WTC11 (cell line): ENCODE results near the gene CHMP1B. TPM values are rescaled to one million over a fixed set of nuclear protein-coding genes. Genes with fewer than 3 reads are reported as not detected.

Experiments used
- ATAC-seq: fragments of 200-7000 bp; cut with Tn5 transposase; 2 replicates; pipeline ENCODE4 v1.10.0; 2021; ENCODE audit warnings: mild to moderate bottlenecking, moderate library complexity
- CTCF ChIA-PET: fragments of 300-600 bp; sonication (Branson Sonifier 250); formaldehyde crosslinking; loops from one replicate; lab custom pipeline; 2021; ENCODE audit warnings: antibody characterized with exemption; lab: Charles Lee
- POLR2A ChIA-PET: fragments of 350-600 bp; sonication (Branson Sonifier 250); formaldehyde crosslinking; loops from one replicate; lab custom pipeline; 2021; ENCODE audit warnings: antibody characterized with exemption; lab: Charles Lee
- DNase-seq: peaks from one replicate; pipeline ENCODE4 v3.0.0; 2021; ENCODE audit warnings: low spot score
- H3K27ac Mint-ChIP-seq: 2 replicates; pipeline ENCODE4 v1.8.0; 2021; ENCODE audit warnings: mixed read lengths
- H3K27me3 Mint-ChIP-seq: 2 replicates; pipeline ENCODE4 v1.8.0; 2021; ENCODE audit warnings: low read depth, mild to moderate bottlenecking, moderate library complexity, mixed read lengths
- H3K36me3 Mint-ChIP-seq: 2 replicates; pipeline ENCODE4 v1.8.0; 2021; ENCODE audit warnings: mixed read lengths
- H3K4me1 Mint-ChIP-seq: 2 replicates; pipeline ENCODE4 v1.8.0; 2022; ENCODE audit warnings: mixed read lengths
- H3K4me3 Mint-ChIP-seq: 2 replicates; pipeline ENCODE4 v1.8.0; 2021; ENCODE audit warnings: mild to moderate bottlenecking, moderate library complexity, mixed read lengths
- H3K9me3 Mint-ChIP-seq: 2 replicates; pipeline ENCODE4 v1.8.0; 2021; ENCODE audit warnings: mixed read lengths
- ELF4 ChIP-seq: sonication (generic); formaldehyde crosslinking; IDR thresholded peaks from 2 replicates; pipeline ENCODE4 v1.8.1; 2022; ENCODE audit warnings: low read depth, mild to moderate bottlenecking, moderate library complexity, missing genetic modification reagents
- ETV6 ChIP-seq: sonication (generic); formaldehyde crosslinking; IDR thresholded peaks from 2 replicates; pipeline ENCODE4 v1.8.1; 2022; ENCODE audit warnings: mild to moderate bottlenecking, missing genetic modification reagents
- FOXK1 ChIP-seq: sonication (generic); formaldehyde crosslinking; IDR thresholded peaks from 2 replicates; pipeline ENCODE4 v1.8.0; 2022; ENCODE audit warnings: mild to moderate bottlenecking, moderate library complexity, missing genetic modification reagents
- GABPB1 ChIP-seq: sonication (generic); formaldehyde crosslinking; IDR thresholded peaks from 2 replicates; pipeline ENCODE4 v1.8.1; 2023; ENCODE audit warnings: mild to moderate bottlenecking, missing genetic modification reagents
- GRHL2 ChIP-seq: fragments of 250-450 bp; sonication (Bioruptor Pico); IDR thresholded peaks from 2 replicates; pipeline ENCODE4 v1.8.0; 2022; ENCODE audit warnings: mild to moderate bottlenecking, moderate library complexity; ENCODE audit not compliant: insufficient replicate concordance, severe bottlenecking
- IRF2 ChIP-seq: sonication (generic); formaldehyde crosslinking; IDR thresholded peaks from 2 replicates; pipeline ENCODE4 v1.8.0; 2022; ENCODE audit warnings: low read depth, missing genetic modification reagents, borderline replicate concordance
- KAT7 ChIP-seq: sonication (generic); formaldehyde crosslinking; IDR thresholded peaks from 2 replicates; pipeline ENCODE4 v1.8.1; 2023; ENCODE audit warnings: missing genetic modification reagents, mild to moderate bottlenecking, borderline replicate concordance
- NFYB ChIP-seq: sonication (generic); formaldehyde crosslinking; conservative IDR thresholded peaks from 2 replicates; pipeline ENCODE4 v1.8.0; 2022; ENCODE audit warnings: low read depth, missing genetic modification reagents
- NR3C1 ChIP-seq: sonication (generic); formaldehyde crosslinking; conservative IDR thresholded peaks from 2 replicates; pipeline ENCODE4 v1.8.1; 2023; ENCODE audit warnings: low read depth, mild to moderate bottlenecking, missing genetic modification reagents
- OVOL2 ChIP-seq: fragments of 250-450 bp; sonication (Bioruptor Pico); IDR thresholded peaks from 2 replicates; pipeline ENCODE4 v1.9.0; 2021; ENCODE audit warnings: mild to moderate bottlenecking, borderline replicate concordance
- RORB ChIP-seq: fragments of 250-450 bp; sonication (Bioruptor Pico); IDR thresholded peaks from 2 replicates; pipeline ENCODE4 v1.9.0; 2021; ENCODE audit warnings: mild to moderate bottlenecking
- SMAD4 ChIP-seq: sonication (generic); formaldehyde crosslinking; IDR thresholded peaks from 2 replicates; pipeline ENCODE4 v1.8.0; 2022; ENCODE audit warnings: mild to moderate bottlenecking, missing genetic modification reagents
- SOX15 ChIP-seq: fragments of 250-450 bp; sonication (Bioruptor Pico); IDR thresholded peaks from 2 replicates; pipeline ENCODE4 v1.9.0; 2021; ENCODE audit warnings: mild to moderate bottlenecking
- ZBTB21 ChIP-seq: sonication (generic); formaldehyde crosslinking; IDR thresholded peaks from 2 replicates; pipeline ENCODE4 v1.8.1; 2023; ENCODE audit warnings: mild to moderate bottlenecking, missing genetic modification reagents, borderline replicate concordance
- ZNF121 ChIP-seq: sonication (generic); formaldehyde crosslinking; IDR thresholded peaks from 2 replicates; pipeline ENCODE4 v1.8.0; 2023; ENCODE audit warnings: missing genetic modification reagents
- ZNF263 ChIP-seq: sonication (generic); formaldehyde crosslinking; IDR thresholded peaks from 2 replicates; pipeline ENCODE4 v1.8.1; 2022; ENCODE audit warnings: low read depth, mild to moderate bottlenecking, moderate library complexity, missing genetic modification reagents
- total RNA-seq: library from RNA; stranded (reverse); gene quantifications from 3 replicates; pipeline ENCODE4 v1.2.3, GENCODE V29; 2021
- TF ChIP-seq, protein P1 (sequence below): sonication (generic); formaldehyde crosslinking; IDR thresholded peaks from 2 replicates; pipeline ENCODE4 v1.8.0; 2023; ENCODE audit warnings: missing genetic modification reagents
- TF ChIP-seq, protein P2 (sequence below): sonication (generic); formaldehyde crosslinking; IDR thresholded peaks from 2 replicates; pipeline ENCODE4 v1.8.1; 2023; ENCODE audit warnings: mild to moderate bottlenecking, missing genetic modification reagents
- TF ChIP-seq, protein P3 (sequence below): sonication (generic); formaldehyde crosslinking; IDR thresholded peaks from 2 replicates; pipeline ENCODE4 v1.8.1; 2022; ENCODE audit warnings: missing genetic modification reagents, borderline replicate concordance
- TF ChIP-seq, protein P4 (sequence below): sonication (generic); formaldehyde crosslinking; conservative IDR thresholded peaks from 2 replicates; pipeline ENCODE4 v1.8.1; 2022; ENCODE audit warnings: mild to moderate bottlenecking, missing genetic modification reagents
- TF ChIP-seq, protein P5 (sequence below): sonication (generic); formaldehyde crosslinking; IDR thresholded peaks from 2 replicates; pipeline ENCODE4 v1.8.0; 2023; ENCODE audit warnings: mild to moderate bottlenecking, missing genetic modification reagents
- TF ChIP-seq, protein P6 (sequence below): sonication (generic); formaldehyde crosslinking; IDR thresholded peaks from 2 replicates; pipeline ENCODE4 v1.8.1; 2023; ENCODE audit warnings: mild to moderate bottlenecking, moderate library complexity, missing genetic modification reagents
- TF ChIP-seq, protein P7 (sequence below): sonication (generic); formaldehyde crosslinking; IDR thresholded peaks from 2 replicates; pipeline ENCODE4 v1.8.1; 2023; ENCODE audit warnings: mild to moderate bottlenecking, missing genetic modification reagents, moderate library complexity

CHMP1B gene
- total RNA-seq, 1 experiment from 2014 or later, result 37.2 TPM

DNA sequence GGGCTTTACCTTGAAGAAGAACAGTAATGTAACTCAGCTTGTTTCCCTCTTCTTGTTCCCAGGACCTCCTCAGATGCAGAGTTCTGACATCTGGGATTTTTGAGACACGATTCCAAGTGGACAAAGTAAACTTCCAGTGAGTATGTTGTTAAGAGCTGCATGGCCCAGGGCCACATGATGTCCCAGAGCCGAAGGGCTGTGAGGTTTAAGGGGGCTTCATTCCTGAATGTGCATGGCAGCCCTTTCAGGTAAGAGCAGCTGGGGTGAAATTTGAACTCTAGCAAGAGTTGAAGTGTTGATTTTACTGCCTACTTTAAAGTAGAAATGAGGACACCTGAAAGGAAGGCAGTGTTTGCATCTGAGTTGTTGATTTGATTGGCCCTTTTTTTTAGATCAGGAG lies 13.3 kb downstream of the CHMP1B start:
- TF ChIP-seq, protein P1, sequence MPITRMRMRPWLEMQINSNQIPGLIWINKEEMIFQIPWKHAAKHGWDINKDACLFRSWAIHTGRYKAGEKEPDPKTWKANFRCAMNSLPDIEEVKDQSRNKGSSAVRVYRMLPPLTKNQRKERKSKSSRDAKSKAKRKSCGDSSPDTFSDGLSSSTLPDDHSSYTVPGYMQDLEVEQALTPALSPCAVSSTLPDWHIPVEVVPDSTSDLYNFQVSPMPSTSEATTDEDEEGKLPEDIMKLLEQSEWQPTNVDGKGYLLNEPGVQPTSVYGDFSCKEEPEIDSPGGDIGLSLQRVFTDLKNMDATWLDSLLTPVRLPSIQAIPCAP, result no peak
- TF ChIP-seq, protein P2, sequence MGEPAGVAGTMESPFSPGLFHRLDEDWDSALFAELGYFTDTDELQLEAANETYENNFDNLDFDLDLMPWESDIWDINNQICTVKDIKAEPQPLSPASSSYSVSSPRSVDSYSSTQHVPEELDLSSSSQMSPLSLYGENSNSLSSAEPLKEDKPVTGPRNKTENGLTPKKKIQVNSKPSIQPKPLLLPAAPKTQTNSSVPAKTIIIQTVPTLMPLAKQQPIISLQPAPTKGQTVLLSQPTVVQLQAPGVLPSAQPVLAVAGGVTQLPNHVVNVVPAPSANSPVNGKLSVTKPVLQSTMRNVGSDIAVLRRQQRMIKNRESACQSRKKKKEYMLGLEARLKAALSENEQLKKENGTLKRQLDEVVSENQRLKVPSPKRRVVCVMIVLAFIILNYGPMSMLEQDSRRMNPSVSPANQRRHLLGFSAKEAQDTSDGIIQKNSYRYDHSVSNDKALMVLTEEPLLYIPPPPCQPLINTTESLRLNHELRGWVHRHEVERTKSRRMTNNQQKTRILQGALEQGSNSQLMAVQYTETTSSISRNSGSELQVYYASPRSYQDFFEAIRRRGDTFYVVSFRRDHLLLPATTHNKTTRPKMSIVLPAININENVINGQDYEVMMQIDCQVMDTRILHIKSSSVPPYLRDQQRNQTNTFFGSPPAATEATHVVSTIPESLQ (CRISPR knock-in tag), result no peak
- TF ChIP-seq SOX15 (CRISPR knock-in tag) (no peak), IRF2 (CRISPR knock-in tag) (no peak), FOXK1 (CRISPR knock-in tag) (no peak), RORB (no peak), NR3C1 (CRISPR knock-in tag) (no peak), GRHL2 (CRISPR knock-in tag) (no peak), ZBTB21 (CRISPR knock-in tag) (no peak)
- ATAC-seq (no peak), DNase-seq (no peak)
- CTCF ChIA-PET, result no interaction called here
- no peak overlapping the region; the same call in 1 of the 2 replicates for H3K27ac Mint-ChIP-seq
- POLR2A ChIA-PET, result no interaction called here
- H3K36me3 Mint-ChIP-seq, result peaks cover 11% of the 10 kb centered on the region
- no peaks in the 10 kb centered on the region for H3K9me3 Mint-ChIP-seq
- H3K4me3 Mint-ChIP-seq, result no peak overlapping the region
- no peaks in the 10 kb centered on the region for H3K27me3 Mint-ChIP-seq
- H3K4me1 Mint-ChIP-seq, result peaks cover 11% of the 10 kb centered on the region

DNA sequence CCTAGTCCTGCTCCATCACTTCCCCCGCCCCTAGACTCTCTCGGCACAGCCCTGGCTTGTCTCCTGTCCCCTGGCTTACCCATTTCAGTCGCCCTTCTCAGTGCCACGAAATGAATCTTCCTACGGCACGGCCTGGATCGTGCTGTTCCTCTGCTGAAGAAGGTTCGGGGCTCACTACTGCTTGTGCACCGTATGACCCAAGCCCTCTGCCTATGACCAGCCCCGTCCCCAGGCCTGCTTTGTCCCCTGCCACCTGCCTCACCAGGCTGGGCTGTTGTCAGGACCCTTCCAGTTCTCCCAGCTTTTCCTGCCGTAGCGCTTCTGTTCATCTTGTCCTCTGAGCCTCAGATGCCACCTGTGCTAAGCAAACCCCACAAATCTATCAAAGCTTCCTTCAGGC lies 13.9 kb downstream of the CHMP1B start:
- H3K27me3 Mint-ChIP-seq, result no peaks in the 10 kb centered on the region
- peak overlapping the region; percentile 75 for H3K27ac Mint-ChIP-seq
- POLR2A ChIA-PET, result no interaction called here
- no peak overlapping the region for H3K4me3 Mint-ChIP-seq
- no peaks in the 10 kb centered on the region for H3K9me3 Mint-ChIP-seq
- TF ChIP-seq, protein P3, sequence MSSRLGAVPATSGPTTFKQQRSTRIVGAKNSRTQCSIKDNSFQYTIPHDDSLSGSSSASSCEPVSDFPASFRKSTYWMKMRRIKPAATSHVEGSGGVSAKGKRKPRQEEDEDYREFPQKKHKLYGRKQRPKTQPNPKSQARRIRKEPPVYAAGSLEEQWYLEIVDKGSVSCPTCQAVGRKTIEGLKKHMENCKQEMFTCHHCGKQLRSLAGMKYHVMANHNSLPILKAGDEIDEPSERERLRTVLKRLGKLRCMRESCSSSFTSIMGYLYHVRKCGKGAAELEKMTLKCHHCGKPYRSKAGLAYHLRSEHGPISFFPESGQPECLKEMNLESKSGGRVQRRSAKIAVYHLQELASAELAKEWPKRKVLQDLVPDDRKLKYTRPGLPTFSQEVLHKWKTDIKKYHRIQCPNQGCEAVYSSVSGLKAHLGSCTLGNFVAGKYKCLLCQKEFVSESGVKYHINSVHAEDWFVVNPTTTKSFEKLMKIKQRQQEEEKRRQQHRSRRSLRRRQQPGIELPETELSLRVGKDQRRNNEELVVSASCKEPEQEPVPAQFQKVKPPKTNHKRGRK (CRISPR knock-in tag), result no peak
- TF ChIP-seq, protein P4, sequence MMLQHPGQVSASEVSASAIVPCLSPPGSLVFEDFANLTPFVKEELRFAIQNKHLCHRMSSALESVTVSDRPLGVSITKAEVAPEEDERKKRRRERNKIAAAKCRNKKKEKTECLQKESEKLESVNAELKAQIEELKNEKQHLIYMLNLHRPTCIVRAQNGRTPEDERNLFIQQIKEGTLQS, result no peak
- no peak for TF ChIP-seq ZNF263 (CRISPR knock-in tag)
- no peak for TF ChIP-seq ZNF121
- TF ChIP-seq, protein P5, sequence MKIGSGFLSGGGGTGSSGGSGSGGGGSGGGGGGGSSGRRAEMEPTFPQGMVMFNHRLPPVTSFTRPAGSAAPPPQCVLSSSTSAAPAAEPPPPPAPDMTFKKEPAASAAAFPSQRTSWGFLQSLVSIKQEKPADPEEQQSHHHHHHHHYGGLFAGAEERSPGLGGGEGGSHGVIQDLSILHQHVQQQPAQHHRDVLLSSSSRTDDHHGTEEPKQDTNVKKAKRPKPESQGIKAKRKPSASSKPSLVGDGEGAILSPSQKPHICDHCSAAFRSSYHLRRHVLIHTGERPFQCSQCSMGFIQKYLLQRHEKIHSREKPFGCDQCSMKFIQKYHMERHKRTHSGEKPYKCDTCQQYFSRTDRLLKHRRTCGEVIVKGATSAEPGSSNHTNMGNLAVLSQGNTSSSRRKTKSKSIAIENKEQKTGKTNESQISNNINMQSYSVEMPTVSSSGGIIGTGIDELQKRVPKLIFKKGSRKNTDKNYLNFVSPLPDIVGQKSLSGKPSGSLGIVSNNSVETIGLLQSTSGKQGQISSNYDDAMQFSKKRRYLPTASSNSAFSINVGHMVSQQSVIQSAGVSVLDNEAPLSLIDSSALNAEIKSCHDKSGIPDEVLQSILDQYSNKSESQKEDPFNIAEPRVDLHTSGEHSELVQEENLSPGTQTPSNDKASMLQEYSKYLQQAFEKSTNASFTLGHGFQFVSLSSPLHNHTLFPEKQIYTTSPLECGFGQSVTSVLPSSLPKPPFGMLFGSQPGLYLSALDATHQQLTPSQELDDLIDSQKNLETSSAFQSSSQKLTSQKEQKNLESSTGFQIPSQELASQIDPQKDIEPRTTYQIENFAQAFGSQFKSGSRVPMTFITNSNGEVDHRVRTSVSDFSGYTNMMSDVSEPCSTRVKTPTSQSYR (CRISPR knock-in tag), result no peak
- TF ChIP-seq, protein P2 (CRISPR knock-in tag), result no peak
- no peak for TF ChIP-seq ETV6 (CRISPR knock-in tag)
- no peak for TF ChIP-seq SOX15 (CRISPR knock-in tag)
- no peak for TF ChIP-seq ELF4 (CRISPR knock-in tag)
- TF ChIP-seq GABPB1 (CRISPR knock-in tag), result no peak
- TF ChIP-seq NFYB (CRISPR knock-in tag), result no peak
- TF ChIP-seq OVOL2 (CRISPR knock-in tag), result no peak
- TF ChIP-seq, protein P6, sequence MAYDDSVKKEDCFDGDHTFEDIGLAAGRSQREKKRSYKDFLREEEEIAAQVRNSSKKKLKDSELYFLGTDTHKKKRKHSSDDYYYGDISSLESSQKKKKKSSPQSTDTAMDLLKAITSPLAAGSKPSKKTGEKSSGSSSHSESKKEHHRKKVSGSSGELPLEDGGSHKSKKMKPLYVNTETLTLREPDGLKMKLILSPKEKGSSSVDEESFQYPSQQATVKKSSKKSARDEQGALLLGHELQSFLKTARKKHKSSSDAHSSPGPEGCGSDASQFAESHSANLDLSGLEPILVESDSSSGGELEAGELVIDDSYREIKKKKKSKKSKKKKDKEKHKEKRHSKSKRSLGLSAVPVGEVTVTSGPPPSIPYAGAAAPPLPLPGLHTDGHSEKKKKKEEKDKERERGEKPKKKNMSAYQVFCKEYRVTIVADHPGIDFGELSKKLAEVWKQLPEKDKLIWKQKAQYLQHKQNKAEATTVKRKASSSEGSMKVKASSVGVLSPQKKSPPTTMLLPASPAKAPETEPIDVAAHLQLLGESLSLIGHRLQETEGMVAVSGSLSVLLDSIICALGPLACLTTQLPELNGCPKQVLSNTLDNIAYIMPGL (CRISPR knock-in tag), result no peak
- TF ChIP-seq, protein P1, result no peak
- TF ChIP-seq, protein P7, sequence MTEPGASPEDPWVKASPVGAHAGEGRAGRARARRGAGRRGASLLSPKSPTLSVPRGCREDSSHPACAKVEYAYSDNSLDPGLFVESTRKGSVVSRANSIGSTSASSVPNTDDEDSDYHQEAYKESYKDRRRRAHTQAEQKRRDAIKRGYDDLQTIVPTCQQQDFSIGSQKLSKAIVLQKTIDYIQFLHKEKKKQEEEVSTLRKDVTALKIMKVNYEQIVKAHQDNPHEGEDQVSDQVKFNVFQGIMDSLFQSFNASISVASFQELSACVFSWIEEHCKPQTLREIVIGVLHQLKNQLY (CRISPR knock-in tag), result no peak
- TF ChIP-seq KAT7, result no peak
- no peak for TF ChIP-seq SMAD4
- TF ChIP-seq, all 79 proteins: peak for 0
- Mint-ChIP-seq H3K4me1 (peaks cover 10% of the 10 kb centered on the region), H3K36me3 (peaks cover 12% of the 10 kb centered on the region)
- DNase-seq (no peak), ATAC-seq (no peak)
- CTCF ChIA-PET, result interaction anchor here (0.7 kb wide), 1 partner anchor 132 kb away, joined by 4 read pairs; no protein-coding TSS in a partner anchor
